Nephron (organoid): Measurements from ENCODE around the gene PHETA1.
"Not testable (repeated sequence)": the region's sequence is repeated elsewhere in the genome, so short reads cannot be mapped to it uniquely, and the experiment has no call there.

ENCODE experiments used
- H3K27ac Mint-ChIP-seq, 3 experiments: 2 replicates each; pipeline ENCODE4 v1.8.0; 2020; ENCODE audit warnings: mixed read lengths in 3 of 3, mild to moderate bottlenecking in 2 of 3, moderate library complexity in 1 of 3
- H3K27me3 Mint-ChIP-seq: 2 replicates; pipeline ENCODE4 v1.8.0; 2021; ENCODE audit warnings: low read depth, mild to moderate bottlenecking, moderate library complexity, mixed read lengths
- H3K36me3 Mint-ChIP-seq: 2 replicates; pipeline ENCODE4 v1.8.0; 2020; ENCODE audit warnings: low read depth, mixed read lengths
- H3K4me1 Mint-ChIP-seq: 2 replicates; pipeline ENCODE4 v1.8.0; 2020; ENCODE audit warnings: mixed read lengths
- H3K4me3 Mint-ChIP-seq, 3 experiments: 2 replicates each; pipeline ENCODE4 v1.8.0; 2020; ENCODE audit warnings: mild to moderate bottlenecking in 3 of 3, mixed read lengths in 3 of 3, moderate library complexity in 2 of 3
- H3K9me3 Mint-ChIP-seq: 2 replicates; pipeline ENCODE4 v1.8.0; 2020; ENCODE audit warnings: mixed read lengths
- CTCF ChIP-seq, 3 experiments: fragments of 200-600 bp; sonication (generic); IDR thresholded peaks; one replicate each; pipeline ENCODE4 v1.5.0; 2021; ENCODE audit warnings: antibody characterized with exemption in 3 of 3; ENCODE audit not compliant: unreplicated experiment in 3 of 3

PHETA1 gene

GRCh38 chr12:111401167-111401605 lies 32.3 kb upstream of the PHETA1 start:
- no peak overlapping the region for H3K4me3 Mint-ChIP-seq
- no peak overlapping the region for H3K27ac Mint-ChIP-seq
- peaks cover 30% of the 10 kb centered on the region for H3K27me3 Mint-ChIP-seq
- H3K9me3 Mint-ChIP-seq: no peaks in the 10 kb centered on the region
- no peak for TF ChIP-seq CTCF (IDR thresholded peaks at IDR 0.05; ENCODE audit: unreplicated experiment in 3 of 3)
- H3K4me1 Mint-ChIP-seq: peaks cover 14% of the 10 kb centered on the region
- no peaks in the 10 kb centered on the region for H3K36me3 Mint-ChIP-seq

GRCh38 chr12:111399741-111400404 lies 31.0 kb upstream of the PHETA1 start:
- not testable (repeated sequence) for H3K9me3 Mint-ChIP-seq, H3K36me3 Mint-ChIP-seq, H3K4me3 Mint-ChIP-seq, H3K27ac Mint-ChIP-seq
- Mint-ChIP-seq H3K4me1 (peaks cover 14% of the 10 kb centered on the region), H3K27me3 (peaks cover 29% of the 10 kb centered on the region)

GRCh38 chr12:111398530-111398929 lies 29.6 kb upstream of the PHETA1 start:
- Mint-ChIP-seq H3K27me3 (peaks cover 18% of the 10 kb centered on the region), H3K4me1 (peaks cover 7% of the 10 kb centered on the region), H3K27ac (peak overlapping the region in 1 of 3 experiments; percentile 35), H3K36me3 (no peaks in the 10 kb centered on the region), H3K4me3 (no peak overlapping the region), H3K9me3 (no peaks in the 10 kb centered on the region)
- no peak for TF ChIP-seq CTCF (IDR thresholded peaks at IDR 0.05; ENCODE audit: unreplicated experiment in 3 of 3)

- H3K4me1 Mint-ChIP-seq: no peaks in the 10 kb centered on the region
- H3K4me3 Mint-ChIP-seq: peak overlapping the region in 2 of 3 experiments; percentile 64 to 66
- peaks cover 12% of the 10 kb centered on the region for H3K27me3 Mint-ChIP-seq
- H3K36me3 Mint-ChIP-seq: no peaks in the 10 kb centered on the region
- no peaks in the 10 kb centered on the region for H3K9me3 Mint-ChIP-seq
- TF ChIP-seq CTCF (IDR thresholded peaks at IDR 0.05; ENCODE audit: unreplicated experiment in 3 of 3): peak; percentile 99
- H3K27ac Mint-ChIP-seq: no peak overlapping the region
Measured at GRCh38 chr12:111396726-111397445, 28.0 kb upstream of the PHETA1 start.

GRCh38 chr12:111396271-111396670 lies 27.4 kb upstream of the PHETA1 start:
- H3K4me1 Mint-ChIP-seq, H3K36me3 Mint-ChIP-seq, H3K9me3 Mint-ChIP-seq, H3K4me3 Mint-ChIP-seq, H3K27ac Mint-ChIP-seq: not testable (repeated sequence)
- H3K27me3 Mint-ChIP-seq: peaks cover 12% of the 10 kb centered on the region

- Mint-ChIP-seq H3K4me3 (no peak overlapping the region), H3K27ac (no peak overlapping the region)
Measured at GRCh38 chr12:111395336-111396187, 26.7 kb upstream of the PHETA1 start.

More at GRCh38 chr12:111395336-111396187, 26.7 kb upstream of the PHETA1 start:
- TF ChIP-seq CTCF (IDR thresholded peaks at IDR 0.05; ENCODE audit: unreplicated experiment in 3 of 3): no peak
- no peaks in the 10 kb centered on the region for H3K4me1 Mint-ChIP-seq
- H3K9me3 Mint-ChIP-seq: no peaks in the 10 kb centered on the region
- peaks cover 12% of the 10 kb centered on the region for H3K27me3 Mint-ChIP-seq
- no peaks in the 10 kb centered on the region for H3K36me3 Mint-ChIP-seq
